Spleen (tissue), 11 donors: ENCODE data around the gene BRMS1. TPM values are rescaled to one million over a fixed set of nuclear protein-coding genes. Genes with fewer than 3 reads are reported as not detected.

Experiments
- DNase-seq: peaks from one replicate; pipeline ENCODE4 v3.0.0-alpha.2; 2020
- H3K27ac ChIP-seq, 8 donors: fragments of 200-600 bp; sonication (generic) in 7 of 8; 1 replicate in 4 of 8; 2 replicates in 4 of 8; pipeline versions ENCODE4 v1.5.0 to v1.8.0; 2016 to 2021; ENCODE audit warnings: inconsistent platforms in 4 of 8, mild to moderate bottlenecking in 4 of 8, moderate library complexity in 1 of 8
- H3K27me3 ChIP-seq, 7 donors: fragments of 200-600 bp; sonication (generic) in 6 of 7; replicated peaks in 1 of 7; 1 replicate in 4 of 7; 2 replicates in 3 of 7; pipeline versions ENCODE4 v1.5.0 to v1.8.0; 2016 to 2021; ENCODE audit warnings: inconsistent platforms in 3 of 7, mild to moderate bottlenecking in 1 of 7
- H3K36me3 ChIP-seq, 6 donors: fragments of 200-600 bp; sonication (generic) in 5 of 6; 1 replicate in 4 of 6; 2 replicates in 2 of 6; pipeline versions ENCODE4 v1.5.0 to v1.8.0; 2016 to 2021; ENCODE audit warnings: inconsistent platforms in 2 of 6
- H3K4me1 ChIP-seq, 6 donors: fragments of 200-600 bp; sonication (generic) in 5 of 6; 1 replicate in 3 of 6; 2 replicates in 3 of 6; pipeline versions ENCODE4 v1.5.0 to v1.8.0; 2016 to 2021; ENCODE audit warnings: inconsistent platforms in 3 of 6
- H3K4me3 ChIP-seq, 8 donors: fragments of 200-600 bp; sonication (generic) in 7 of 8; 1 replicate in 4 of 8; 2 replicates in 4 of 8; pipeline versions ENCODE4 v1.5.0 to v1.8.0; 2016 to 2021; ENCODE audit warnings: inconsistent platforms in 4 of 8, mild to moderate bottlenecking in 4 of 8, moderate library complexity in 2 of 8
- H3K9me3 ChIP-seq, 8 donors: fragments of 200-600 bp; sonication (generic) in 7 of 8; 1 replicate in 4 of 8; 2 replicates in 4 of 8; pipeline versions ENCODE4 v1.5.0 to v1.8.0; 2016 to 2021; ENCODE audit warnings: inconsistent platforms in 4 of 8
- CTCF ChIP-seq, 11 experiments: fragments of 200-600 bp in 7 of 11; fragments of 450-650 bp in 4 of 11; sonication (generic) in 4 of 11; IDR thresholded peaks in 8 of 11; conservative IDR thresholded peaks in 3 of 11; 1 replicate in 7 of 11; 2 replicates in 4 of 11; pipeline versions ENCODE4 v1.4.0 to v1.8.0; 2016 to 2021; ENCODE audit warnings: antibody characterized with exemption in 11 of 11, inconsistent platforms in 4 of 11, mild to moderate bottlenecking in 1 of 11
- POLR2A ChIP-seq, 3 donors: fragments of 450-650 bp; IDR thresholded peaks; one replicate each; pipeline ENCODE4 v1.5.1; 2017; ENCODE audit warnings: antibody characterized with exemption in 3 of 3, mild to moderate bottlenecking in 1 of 3
- POLR2AphosphoS5 ChIP-seq, 3 donors: sonication (generic); formaldehyde crosslinking; IDR thresholded peaks; one replicate each; pipeline ENCODE4 v1.5.1; 2017; ENCODE audit warnings: antibody characterized with exemption in 3 of 3
- WGBS, 5 donors: extraction: QIAGEN DNeasy Blood & Tissue Kit in 3 of 5; methylation state at CpG; one replicate each; pipeline versions ENCODE4 v1.1.5 to v1.1.7; 2013 to 2018; 5-methylcytosine and 5-hydroxymethylcytosine counted together
- intact Hi-C: fragments of 100-400 bp; cut with DNase I; formaldehyde crosslinking; loops from one replicate; pipeline ENCODE4 v1.15.0; 2023; ENCODE audit warnings: low total_unique reads
- polyA plus RNA-seq, 3 donors: library from polyadenylated mRNA; stranded (reverse); fragments of 200-250 nt; gene quantifications; one replicate each; pipeline ENCODE4 v1.2.1, GENCODE V29; 2013
- total RNA-seq, 7 donors: library from RNA; depleted of rRNA in 3 of 7; stranded (reverse); fragments of >200 nt in 3 of 7; fragmentation: NEBNext Ultra II Directional in 4 of 7; extraction: Animal tissue kit (Norgen Biotek cat#: 25700) in 4 of 7; gene quantifications; one replicate each; pipeline versions ENCODE4 v1.1.0 to v1.2.1, GENCODE V29; 2016 to 2021
- donor health status: healthy with polysubstance abuse.
- donor health status: DM: no; HTN: no; CAD: no; lungs with moderate emphysema.
- donor health status: DM: no; HTN: no; CAD: no.
- donor health status: Bipolar disorder and iron deficiency.
- donor health status: healthy.
- donor health status: DM: no; HTN: no; CAD: no.
- donor health status: DM: yes; HTN: yes; CAD: no.

BRMS1 gene
- total and polyA plus RNA-seq, 10 donors = 32.3 to 90.6 (median 42.8) TPM

GRCh38 chr11:66341502-66342126 is 3.3 kb downstream of the BRMS1 start:
- no peak for TF ChIP-seq CTCF (IDR thresholded peaks at IDR 0.05 in 8 of 11, conservative IDR thresholded peaks at IDR 0.05 in 3 of 11)
- TF ChIP-seq POLR2AphosphoS5 (IDR thresholded peaks at IDR 0.05) = no peak
- no peak for TF ChIP-seq POLR2A (IDR thresholded peaks at IDR 0.05)
- H3K9me3 ChIP-seq = no peaks in the 10 kb centered on the region
- DNase-seq = peak; percentile 56
- intact Hi-C loops = no loop called here
- 93 to 99% (median 97%) methylated on average over 21 of the region's 21 CpGs for WGBS, 5 donors
- H3K36me3 ChIP-seq = peaks cover 7 to 63% (median 53%) of the 10 kb centered on the region in 6 donors
- H3K27me3 ChIP-seq = no peaks in the 10 kb centered on the region
- peaks cover 35 to 64% (median 47%) of the 10 kb centered on the region in 6 donors for H3K4me1 ChIP-seq
- no peak overlapping the region for H3K27ac ChIP-seq
- H3K4me3 ChIP-seq = no peak overlapping the region

DNA sequence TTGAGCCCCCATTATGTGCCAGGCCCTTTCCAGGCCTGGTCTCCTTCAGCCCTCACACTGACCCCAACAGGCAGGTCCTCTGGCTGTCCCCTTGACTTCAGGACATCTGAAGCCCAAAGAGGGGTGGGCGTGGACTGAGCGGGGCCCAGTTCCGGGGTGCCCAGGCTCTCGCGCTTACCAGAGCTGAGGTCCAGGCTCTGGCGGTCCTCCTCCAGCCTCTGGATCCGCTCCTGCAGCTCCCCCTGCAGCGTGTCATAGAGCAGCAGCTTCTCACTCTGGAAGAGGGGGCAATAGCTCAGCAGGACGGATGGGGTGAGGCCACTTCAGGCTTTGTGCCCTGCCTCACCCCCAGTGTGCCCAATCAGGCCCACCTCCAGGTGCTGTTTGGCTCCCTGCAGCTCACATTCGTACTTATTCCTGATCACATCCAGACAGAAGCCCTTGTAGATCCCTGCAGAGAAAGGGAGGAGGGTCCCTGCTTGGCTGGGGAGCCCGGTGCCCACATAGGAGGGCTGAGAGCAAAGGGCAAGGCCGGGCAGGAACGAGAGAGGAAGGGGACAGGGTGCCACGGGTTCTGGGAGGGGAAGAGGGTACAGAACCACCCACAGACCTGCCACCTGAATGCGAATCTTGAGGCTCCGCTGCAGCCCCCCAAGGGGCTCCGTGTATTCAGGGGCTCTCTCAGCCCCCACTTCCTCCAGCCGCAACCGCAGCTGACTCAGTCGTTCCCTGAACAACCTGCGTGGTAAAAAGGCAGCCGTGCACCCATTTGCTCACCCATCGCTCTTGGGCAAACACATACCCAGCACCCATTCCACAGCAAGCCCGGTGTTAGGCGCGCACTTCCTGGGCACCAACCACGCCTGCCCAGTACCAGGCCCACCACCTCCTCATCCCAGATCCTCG is 4.1 kb downstream of the BRMS1 start:
- Histone ChIP-seq H3K36me3 (peaks cover 7 to 63% (median 53%) of the 10 kb centered on the region in 6 donors), H3K27me3 (peaks cover 0 to 7% (median 0%) of the 10 kb centered on the region in 7 donors), H3K9me3 (no peaks in the 10 kb centered on the region), H3K4me1 (peaks cover 32 to 64% (median 47%) of the 10 kb centered on the region in 6 donors), H3K4me3 (no peak overlapping the region), H3K27ac (no peak overlapping the region)
- WGBS, 5 donors = 91 to 94% (median 94%) methylated on average over 23 to 28 of the region's 28 CpGs
- TF ChIP-seq POLR2AphosphoS5 (IDR thresholded peaks at IDR 0.05) = no peak
- TF ChIP-seq POLR2A (IDR thresholded peaks at IDR 0.05) = no peak
- TF ChIP-seq CTCF (IDR thresholded peaks at IDR 0.05 in 8 of 11, conservative IDR thresholded peaks at IDR 0.05 in 3 of 11) = no peak
- peak; percentile 59 for DNase-seq
- intact Hi-C loops = no loop called here

DNA sequence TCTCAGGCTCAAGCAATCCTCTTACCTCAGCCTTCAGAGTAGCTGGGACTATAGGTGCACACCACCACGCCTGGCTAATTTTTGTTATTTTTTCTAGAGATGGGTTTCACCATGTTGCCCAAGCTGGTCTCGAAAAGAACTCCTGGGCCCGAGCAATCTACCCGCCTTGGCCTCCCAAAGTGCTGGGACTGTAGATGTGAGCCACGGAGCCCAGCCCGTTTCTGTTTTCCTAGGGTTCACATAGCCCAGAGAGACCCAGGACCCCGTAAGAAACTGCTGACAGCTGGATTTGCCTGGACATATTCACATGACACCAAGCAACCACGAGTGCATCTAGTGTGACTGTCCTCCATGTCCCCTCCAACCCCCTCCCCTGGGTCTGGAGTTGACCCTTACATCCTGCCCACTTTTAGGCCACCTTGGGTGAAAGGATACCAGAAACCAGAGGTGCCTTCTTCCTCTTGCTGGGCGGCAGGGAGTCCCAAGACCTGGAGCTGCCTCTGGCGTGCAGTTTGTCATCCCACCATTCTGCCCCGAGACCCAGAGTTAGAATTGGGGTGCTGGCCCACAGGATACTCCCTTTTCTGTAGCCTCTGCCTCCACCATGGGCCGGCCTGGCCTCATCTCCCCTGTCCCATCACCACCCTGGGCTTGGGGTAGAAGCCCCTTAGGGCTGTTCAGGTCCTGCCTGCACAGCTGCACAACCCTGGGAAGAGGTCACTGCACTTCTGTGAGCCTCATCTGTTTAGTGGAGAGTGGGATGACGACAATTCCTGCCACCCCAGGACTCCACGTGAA is 5.0 kb downstream of the BRMS1 start:
- 79 to 86% (median 81%) methylated on average over 14 of the region's 14 CpGs for WGBS, 5 donors
- H3K27ac ChIP-seq = no peak overlapping the region
- peak; percentile 40 for DNase-seq
- peaks cover 7 to 63% (median 53%) of the 10 kb centered on the region in 6 donors for H3K36me3 ChIP-seq
- no peak overlapping the region for H3K4me3 ChIP-seq
- H3K27me3 ChIP-seq = peaks cover 0 to 11% (median 0%) of the 10 kb centered on the region in 7 donors
- TF ChIP-seq POLR2A (IDR thresholded peaks at IDR 0.05) = no peak
- no peak for TF ChIP-seq POLR2AphosphoS5 (IDR thresholded peaks at IDR 0.05)
- no peak for TF ChIP-seq CTCF (IDR thresholded peaks at IDR 0.05 in 8 of 11, conservative IDR thresholded peaks at IDR 0.05 in 3 of 11)
- intact Hi-C loops = no loop called here
- no peaks in the 10 kb centered on the region for H3K9me3 ChIP-seq
- H3K4me1 ChIP-seq = peaks cover 25 to 64% (median 47%) of the 10 kb centered on the region in 6 donors
